HepG2 (cell line): Measurements from ENCODE around the gene TBC1D1. TPM values are rescaled to one million over a fixed set of nuclear protein-coding genes. Genes with fewer than 3 reads are reported as not detected.

ENCODE experiments used
- ATAC-seq: fragments of 200-7000 bp; cut with Tn5 transposase; 3 replicates; pipeline ENCODE4 v1.9.1; 2020; ENCODE audit warnings: mild to moderate bottlenecking, moderate library complexity
- BruUV-seq: library from RNA; stranded (reverse); fragments of 400-500 nt; replicated peaks from 2 replicates; lab custom pipeline; 2021; lab: Mats Ljungman, UMichigan
- CTCF ChIA-PET: fragments of 300-600 bp; formaldehyde crosslinking; extraction: SDS; loops from one replicate; lab custom pipeline; 2021; ENCODE audit warnings: low total read pairs, inconsistent platforms, low intra/inter-chr PET ratio; lab: Yijun Ruan, JAX
- POLR2A ChIA-PET: fragments of 350-600 bp; sonication (Branson Sonifier 250); formaldehyde crosslinking; loops from one replicate; lab custom pipeline; 2020; ENCODE audit warnings: antibody characterized with exemption, inconsistent platforms; lab: Yijun Ruan, JAX
- DNase-seq: peaks from one replicate; pipeline ENCODE4 v3.0.0-alpha.2; 2015; ENCODE audit warnings: low spot score
- FAIRE-seq: peaks from 3 replicates; lab custom pipeline; 2011; peaks lifted over from hg19 to GRCh38; lab: Jason Lieb, UNC
- H2AFZ ChIP-seq: one replicate; pipeline ENCODE4 v1.6.1; 2011; ENCODE audit warnings: low read length, inconsistent platforms
- H3K27ac ChIP-seq: fragments of 300-600 bp; 3 replicates; pipeline ENCODE4 v1.8.0; 2011; ENCODE audit warnings: mixed run types, mild to moderate bottlenecking, mixed read lengths, low read length, inconsistent platforms; ENCODE audit not compliant: insufficient read depth; ENCODE audit errors: extremely low read length
- H3K27me3 ChIP-seq, 2 experiments: fragments of 200-600 bp in 1 of 2; 2 replicates in 1 of 2; 3 replicates in 1 of 2; pipeline versions ENCODE4 v1.6.0 to v1.8.0; 2011; ENCODE audit warnings: low read length in 2 of 2, mild to moderate bottlenecking in 2 of 2, moderate library complexity in 2 of 2, inconsistent platforms in 1 of 2; ENCODE audit not compliant: insufficient read depth in 2 of 2, control insufficient read depth in 1 of 2
- H3K36me3 ChIP-seq, 2 experiments: fragments of 200-600 bp in 1 of 2; replicated peaks in 1 of 2; 2 replicates in 1 of 2; 3 replicates in 1 of 2; pipeline versions ENCODE4 v1.5.1 to v1.8.0; 2011; ENCODE audit warnings: low read length in 2 of 2, inconsistent platforms in 1 of 2; ENCODE audit not compliant: insufficient read depth in 2 of 2, control insufficient read depth in 1 of 2
- H3K4me1 ChIP-seq: 2 replicates; pipeline ENCODE4 v1.5.1; 2012; ENCODE audit warnings: low read length, inconsistent platforms; ENCODE audit not compliant: insufficient read depth
- H3K4me2 ChIP-seq: 2 replicates; pipeline ENCODE4 v1.6.0; 2011; ENCODE audit warnings: low read depth, low read length, inconsistent platforms
- H3K4me3 ChIP-seq, 3 experiments: fragments of 200-600 bp in 1 of 3; sonication (generic), shearing (Covaris generic) in 1 of 3; replicated peaks in 1 of 3; 2 replicates each; pipeline ENCODE4 v1.5.1; 2011 to 2016; ENCODE audit warnings: low read length in 3 of 3, inconsistent platforms in 2 of 3, low read depth in 2 of 3, mild to moderate bottlenecking in 2 of 3, control low read depth in 1 of 3, mixed read lengths in 1 of 3; ENCODE audit not compliant: insufficient read depth in 1 of 3
- H3K79me2 ChIP-seq: one replicate; pipeline ENCODE4 v1.6.1; 2011; ENCODE audit warnings: low read length, inconsistent platforms; ENCODE audit not compliant: insufficient read depth
- H3K9ac ChIP-seq: 2 replicates; pipeline ENCODE4 v1.6.0; 2011; ENCODE audit warnings: mild to moderate bottlenecking, low read depth, low read length, inconsistent platforms; ENCODE audit not compliant: insufficient read depth
- H3K9me3 ChIP-seq: 2 replicates; pipeline ENCODE4 v1.5.1; 2012; ENCODE audit warnings: mild to moderate bottlenecking, low read length
- H4K20me1 ChIP-seq: 2 replicates; pipeline ENCODE4 v1.6.0; 2011; ENCODE audit warnings: inconsistent platforms, mild to moderate bottlenecking, low read length, moderate library complexity; ENCODE audit not compliant: insufficient read depth
- ADNP ChIP-seq: sonication (generic); formaldehyde crosslinking; IDR thresholded peaks from 2 replicates; pipeline ENCODE4 v1.4.0; 2020; ENCODE audit warnings: missing genetic modification reagents
- GATA4 ChIP-seq: sonication (generic); IDR thresholded peaks from 2 replicates; pipeline ENCODE4 v1.6.1; 2016; ENCODE audit warnings: antibody characterized with exemption, low read depth, borderline replicate concordance
- ISL2 ChIP-seq: sonication (generic); formaldehyde crosslinking; IDR thresholded peaks from 2 replicates; pipeline ENCODE4 v1.5.0; 2020; ENCODE audit warnings: missing genetic modification reagents
- NFATC3 ChIP-seq: sonication (generic); formaldehyde crosslinking; IDR thresholded peaks from 2 replicates; pipeline ENCODE4 v1.5.1; 2020; ENCODE audit warnings: mild to moderate bottlenecking, missing genetic modification reagents
- PHF8 ChIP-seq: sonication (generic); formaldehyde crosslinking; IDR thresholded peaks from 2 replicates; pipeline ENCODE4 v1.5.0; 2020; ENCODE audit warnings: missing genetic modification reagents
- U2AF1 ChIP-seq: fragments of 200-400 bp; formaldehyde crosslinking; optimal IDR thresholded peaks from 2 replicates; pipeline ENCODE3; 2017; ENCODE audit warnings: mild to moderate bottlenecking, low read depth, low read length
- ZNF296 ChIP-seq: sonication (generic); formaldehyde crosslinking; conservative IDR thresholded peaks from 2 replicates; pipeline ENCODE4 v1.5.0; 2020; ENCODE audit warnings: mild to moderate bottlenecking, missing genetic modification reagents
- ZNF3 ChIP-seq: IDR thresholded peaks from 2 replicates; pipeline ENCODE4 v1.7.0; 2017; ENCODE audit warnings: inconsistent platforms
- ZNF337 ChIP-seq: sonication (generic); formaldehyde crosslinking; IDR thresholded peaks from 2 replicates; pipeline ENCODE4 v1.5.1; 2020; ENCODE audit warnings: missing genetic modification reagents, low read depth, mild to moderate bottlenecking, borderline replicate concordance
- ZNF468 ChIP-seq: sonication (generic); formaldehyde crosslinking; IDR thresholded peaks from 2 replicates; pipeline ENCODE4 v1.8.0; 2022; ENCODE audit warnings: mild to moderate bottlenecking, moderate library complexity, missing genetic modification reagents
- ZNF496 ChIP-seq: sonication (generic); formaldehyde crosslinking; IDR thresholded peaks from 2 replicates; pipeline ENCODE4 v1.8.1; 2023; ENCODE audit warnings: mild to moderate bottlenecking, moderate library complexity, missing genetic modification reagents; ENCODE audit not compliant: insufficient replicate concordance
- ZNF75D ChIP-seq: sonication (generic); formaldehyde crosslinking; IDR thresholded peaks from 2 replicates; pipeline ENCODE4 v1.8.1; 2023; ENCODE audit warnings: missing genetic modification reagents, mild to moderate bottlenecking, borderline replicate concordance
- WGBS: methylation state at CpG from one replicate; pipeline ENCODE4 v1.1.6; 2017; ENCODE audit warnings: low lambda C conversion rate; 5-methylcytosine and 5-hydroxymethylcytosine counted together
- in situ Hi-C: cut with HindIII; loops from 2 replicates; pipeline ENCODE4 v1.10.0; 2017; ENCODE audit warnings: low pct_unique_long_range_greater_than_20kb; ENCODE audit not compliant: extremely low pct_ligation_motif_present
- intact Hi-C: fragments of 100-400 bp; cut with micrococcal nuclease; formaldehyde crosslinking; loops from one replicate; pipeline ENCODE4 v1.10.0; 2022; ENCODE audit not compliant: unreplicated experiment
- polyA plus RNA-seq, 8 experiments: library from polyadenylated mRNA; depleted of rRNA in 3 of 8; stranded (reverse) in 7 of 8; unstranded in 1 of 8; fragments of >200 nt; fragmentation: Illumina TruSeq in 4 of 8; extraction: Trizol in 4 of 8; gene quantifications; 2 replicates each; pipeline versions ENCODE4 v1.2.1 to v1.2.3, GENCODE V29; 2011 to 2016; ENCODE audit warnings: low read depth in 4 of 8, missing spikeins in 1 of 8, mixed read lengths in 1 of 8; ENCODE audit not compliant: insufficient read depth in 1 of 8
- total RNA-seq, 5 experiments: library from RNA; depleted of rRNA; stranded (reverse); fragments of >200 nt; fragmentation: Illumina TruSeq; extraction: Trizol; gene quantifications; 2 replicates each; pipeline ENCODE4 v1.2.3, GENCODE V29; 2016; ENCODE audit warnings: low read depth in 1 of 5
- TF ChIP-seq, protein P1 (sequence below): sonication (generic); formaldehyde crosslinking; IDR thresholded peaks from 2 replicates; pipeline ENCODE4 v1.5.0; 2020; ENCODE audit warnings: mild to moderate bottlenecking, missing genetic modification reagents, borderline replicate concordance
- TF ChIP-seq, protein P2 (sequence below): conservative IDR thresholded peaks from 2 replicates; pipeline ENCODE4 v1.6.1; 2018; ENCODE audit warnings: missing genetic modification reagents
- TF ChIP-seq, protein P3 (sequence below): sonication (generic); formaldehyde crosslinking; IDR thresholded peaks from 2 replicates; pipeline ENCODE4 v1.4.0; 2020; ENCODE audit warnings: missing genetic modification reagents, borderline replicate concordance
- TF ChIP-seq, protein P4 (sequence below): sonication (generic); formaldehyde crosslinking; IDR thresholded peaks from 2 replicates; pipeline ENCODE4 v1.5.0; 2020; ENCODE audit warnings: mild to moderate bottlenecking, low read depth, missing genetic modification reagents, borderline replicate concordance
- TF ChIP-seq, protein P5 (sequence below): sonication (generic); formaldehyde crosslinking; IDR thresholded peaks from 2 replicates; pipeline ENCODE4 v1.4.0; 2020; ENCODE audit warnings: missing genetic modification reagents, low read depth, mild to moderate bottlenecking, borderline replicate concordance

Gene TBC1D1
- total and polyA plus RNA-seq, 2 of the 13 experiments (the other 11 are each of a cell fraction or from before 2014, with no cell fraction given) = 37.3 to 62.8 TPM

DNA sequence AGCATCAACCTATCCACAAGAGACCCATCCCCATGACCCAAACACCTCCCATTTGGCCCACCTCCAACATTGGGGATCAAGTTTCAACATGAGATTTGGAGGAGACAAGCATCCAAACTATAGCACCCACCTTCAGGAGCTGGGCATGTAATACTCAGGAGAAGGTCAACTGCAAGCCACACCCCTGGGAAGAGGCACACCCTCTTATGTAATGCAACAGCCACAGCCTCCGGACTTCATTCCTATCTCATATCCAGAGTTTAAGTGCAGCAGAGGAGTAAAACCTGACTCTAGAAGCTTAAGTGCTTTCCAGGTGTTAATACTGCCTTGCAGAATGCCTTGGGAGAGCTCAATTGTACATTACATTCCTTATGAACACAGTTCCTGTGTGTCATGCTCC is 266.7 kb downstream of the TBC1D1 start:
- no peak overlapping the region for H3K9ac ChIP-seq
- no peak overlapping the region for H3K4me2 ChIP-seq
- intact Hi-C loops (no loop called here), in situ Hi-C loops (loop anchor here (5.0 kb wide), 1 partner anchor 80 kb away; no protein-coding TSS in a partner anchor)
- no peak overlapping the region for H2AFZ ChIP-seq
- 100% methylated on average over 1 of the region's 1 CpG for WGBS
- DNase-seq (no peak), ATAC-seq (no peak), FAIRE-seq (no peak)
- H3K27me3 ChIP-seq = no peaks in the 10 kb centered on the region
- H3K36me3 ChIP-seq = no peaks in the 10 kb centered on the region
- peaks cover 41% of the 10 kb centered on the region for H3K4me1 ChIP-seq
- no peak overlapping the region for H3K4me3 ChIP-seq
- ChIA-PET POLR2A (interaction anchor here (2.0 kb wide), 1 partner anchor 24 kb away, joined by 5 read pairs; no protein-coding TSS in a partner anchor), CTCF (no interaction called here)
- H3K79me2 ChIP-seq = no peaks in the 10 kb centered on the region
- no peaks in the 10 kb centered on the region for H4K20me1 ChIP-seq
- BruUV-seq = no TSS peak
- H3K9me3 ChIP-seq = no peaks in the 10 kb centered on the region
- no peak overlapping the region for H3K27ac ChIP-seq
- TF ChIP-seq ZNF496 (CRISPR knock-in tag) (no peak), U2AF1 (no peak), ISL2 (no peak), ZNF468 (CRISPR knock-in tag) (no peak), ZNF3 (CRISPR knock-in tag) (no peak), ZNF337 (CRISPR knock-in tag) (no peak), NFATC3 (CRISPR knock-in tag) (no peak), PHF8 (CRISPR knock-in tag) (no peak), GATA4 (no peak), ADNP (CRISPR knock-in tag) (no peak), ZNF75D (CRISPR knock-in tag) (no peak), ZNF296 (CRISPR knock-in tag) (no peak)
- TF ChIP-seq, protein P1, sequence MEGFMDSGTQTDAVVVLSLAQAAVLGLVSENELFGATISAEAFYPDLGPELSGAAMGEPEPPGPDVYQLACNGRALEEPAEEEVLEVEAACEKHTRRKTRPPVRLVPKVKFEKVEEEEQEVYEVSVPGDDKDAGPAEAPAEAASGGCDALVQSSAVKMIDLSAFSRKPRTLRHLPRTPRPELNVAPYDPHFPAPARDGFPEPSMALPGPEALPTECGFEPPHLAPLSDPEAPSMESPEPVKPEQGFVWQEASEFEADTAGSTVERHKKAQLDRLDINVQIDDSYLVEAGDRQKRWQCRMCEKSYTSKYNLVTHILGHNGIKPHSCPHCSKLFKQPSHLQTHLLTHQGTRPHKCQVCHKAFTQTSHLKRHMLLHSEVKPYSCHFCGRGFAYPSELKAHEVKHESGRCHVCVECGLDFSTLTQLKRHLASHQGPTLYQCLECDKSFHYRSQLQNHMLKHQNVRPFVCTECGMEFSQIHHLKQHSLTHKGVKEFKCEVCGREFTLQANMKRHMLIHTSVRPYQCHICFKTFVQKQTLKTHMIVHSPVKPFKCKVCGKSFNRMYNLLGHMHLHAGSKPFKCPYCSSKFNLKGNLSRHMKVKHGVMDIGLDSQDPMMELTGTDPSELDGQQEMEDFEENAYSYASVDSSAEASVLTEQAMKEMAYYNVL (CRISPR knock-in tag) = no peak
- TF ChIP-seq, protein P2, sequence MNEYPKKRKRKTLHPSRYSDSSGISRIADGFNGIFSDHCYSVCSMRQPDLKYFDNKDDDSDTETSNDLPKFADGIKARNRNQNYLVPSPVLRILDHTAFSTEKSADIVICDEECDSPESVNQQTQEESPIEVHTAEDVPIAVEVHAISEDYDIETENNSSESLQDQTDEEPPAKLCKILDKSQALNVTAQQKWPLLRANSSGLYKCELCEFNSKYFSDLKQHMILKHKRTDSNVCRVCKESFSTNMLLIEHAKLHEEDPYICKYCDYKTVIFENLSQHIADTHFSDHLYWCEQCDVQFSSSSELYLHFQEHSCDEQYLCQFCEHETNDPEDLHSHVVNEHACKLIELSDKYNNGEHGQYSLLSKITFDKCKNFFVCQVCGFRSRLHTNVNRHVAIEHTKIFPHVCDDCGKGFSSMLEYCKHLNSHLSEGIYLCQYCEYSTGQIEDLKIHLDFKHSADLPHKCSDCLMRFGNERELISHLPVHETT (CRISPR knock-in tag) = no peak
- TF ChIP-seq, protein P3, sequence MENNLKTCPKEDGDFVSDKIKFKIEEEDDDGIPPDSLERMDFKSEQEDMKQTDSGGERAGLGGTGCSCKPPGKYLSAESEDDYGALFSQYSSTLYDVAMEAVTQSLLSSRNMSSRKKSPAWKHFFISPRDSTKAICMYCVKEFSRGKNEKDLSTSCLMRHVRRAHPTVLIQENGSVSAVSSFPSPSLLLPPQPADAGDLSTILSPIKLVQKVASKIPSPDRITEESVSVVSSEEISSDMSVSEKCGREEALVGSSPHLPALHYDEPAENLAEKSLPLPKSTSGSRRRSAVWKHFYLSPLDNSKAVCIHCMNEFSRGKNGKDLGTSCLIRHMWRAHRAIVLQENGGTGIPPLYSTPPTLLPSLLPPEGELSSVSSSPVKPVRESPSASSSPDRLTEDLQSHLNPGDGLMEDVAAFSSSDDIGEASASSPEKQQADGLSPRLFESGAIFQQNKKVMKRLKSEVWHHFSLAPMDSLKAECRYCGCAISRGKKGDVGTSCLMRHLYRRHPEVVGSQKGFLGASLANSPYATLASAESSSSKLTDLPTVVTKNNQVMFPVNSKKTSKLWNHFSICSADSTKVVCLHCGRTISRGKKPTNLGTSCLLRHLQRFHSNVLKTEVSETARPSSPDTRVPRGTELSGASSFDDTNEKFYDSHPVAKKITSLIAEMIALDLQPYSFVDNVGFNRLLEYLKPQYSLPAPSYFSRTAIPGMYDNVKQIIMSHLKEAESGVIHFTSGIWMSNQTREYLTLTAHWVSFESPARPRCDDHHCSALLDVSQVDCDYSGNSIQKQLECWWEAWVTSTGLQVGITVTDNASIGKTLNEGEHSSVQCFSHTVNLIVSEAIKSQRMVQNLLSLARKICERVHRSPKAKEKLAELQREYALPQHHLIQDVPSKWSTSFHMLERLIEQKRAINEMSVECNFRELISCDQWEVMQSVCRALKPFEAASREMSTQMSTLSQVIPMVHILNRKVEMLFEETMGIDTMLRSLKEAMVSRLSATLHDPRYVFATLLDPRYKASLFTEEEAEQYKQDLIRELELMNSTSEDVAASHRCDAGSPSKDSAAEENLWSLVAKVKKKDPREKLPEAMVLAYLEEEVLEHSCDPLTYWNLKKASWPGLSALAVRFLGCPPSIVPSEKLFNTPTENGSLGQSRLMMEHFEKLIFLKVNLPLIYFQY (CRISPR knock-in tag) = no peak
- TF ChIP-seq, protein P4, sequence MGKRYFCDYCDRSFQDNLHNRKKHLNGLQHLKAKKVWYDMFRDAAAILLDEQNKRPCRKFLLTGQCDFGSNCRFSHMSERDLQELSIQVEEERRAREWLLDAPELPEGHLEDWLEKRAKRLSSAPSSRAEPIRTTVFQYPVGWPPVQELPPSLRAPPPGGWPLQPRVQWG (CRISPR knock-in tag) = no peak
- TF ChIP-seq, protein P5, sequence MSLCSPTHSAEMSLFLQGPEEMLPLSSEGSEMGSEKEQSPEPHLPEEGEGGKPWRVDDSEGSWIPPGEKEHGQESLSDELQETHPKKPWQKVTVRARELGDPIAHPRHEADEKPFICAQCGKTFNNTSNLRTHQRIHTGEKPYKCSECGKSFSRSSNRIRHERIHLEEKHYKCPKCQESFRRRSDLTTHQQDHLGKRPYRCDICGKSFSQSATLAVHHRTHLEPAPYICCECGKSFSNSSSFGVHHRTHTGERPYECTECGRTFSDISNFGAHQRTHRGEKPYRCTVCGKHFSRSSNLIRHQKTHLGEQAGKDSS (CRISPR knock-in tag) = no peak
